Measurements from ENCODE around the gene MAPK8IP2. TPM values are rescaled to one million over a fixed set of nuclear protein-coding genes. Genes with fewer than 3 reads are reported as not detected.
A peak's percentile ranks its signal among the peaks of the same experiment; 100 is the strongest.

Gene MAPK8IP2
- total and polyA plus RNA-seq, 2 of the 13 experiments (the other 11 are each of a cell fraction or from before 2014, with no cell fraction given) = 1.3 to 2.6 TPM

DNA sequence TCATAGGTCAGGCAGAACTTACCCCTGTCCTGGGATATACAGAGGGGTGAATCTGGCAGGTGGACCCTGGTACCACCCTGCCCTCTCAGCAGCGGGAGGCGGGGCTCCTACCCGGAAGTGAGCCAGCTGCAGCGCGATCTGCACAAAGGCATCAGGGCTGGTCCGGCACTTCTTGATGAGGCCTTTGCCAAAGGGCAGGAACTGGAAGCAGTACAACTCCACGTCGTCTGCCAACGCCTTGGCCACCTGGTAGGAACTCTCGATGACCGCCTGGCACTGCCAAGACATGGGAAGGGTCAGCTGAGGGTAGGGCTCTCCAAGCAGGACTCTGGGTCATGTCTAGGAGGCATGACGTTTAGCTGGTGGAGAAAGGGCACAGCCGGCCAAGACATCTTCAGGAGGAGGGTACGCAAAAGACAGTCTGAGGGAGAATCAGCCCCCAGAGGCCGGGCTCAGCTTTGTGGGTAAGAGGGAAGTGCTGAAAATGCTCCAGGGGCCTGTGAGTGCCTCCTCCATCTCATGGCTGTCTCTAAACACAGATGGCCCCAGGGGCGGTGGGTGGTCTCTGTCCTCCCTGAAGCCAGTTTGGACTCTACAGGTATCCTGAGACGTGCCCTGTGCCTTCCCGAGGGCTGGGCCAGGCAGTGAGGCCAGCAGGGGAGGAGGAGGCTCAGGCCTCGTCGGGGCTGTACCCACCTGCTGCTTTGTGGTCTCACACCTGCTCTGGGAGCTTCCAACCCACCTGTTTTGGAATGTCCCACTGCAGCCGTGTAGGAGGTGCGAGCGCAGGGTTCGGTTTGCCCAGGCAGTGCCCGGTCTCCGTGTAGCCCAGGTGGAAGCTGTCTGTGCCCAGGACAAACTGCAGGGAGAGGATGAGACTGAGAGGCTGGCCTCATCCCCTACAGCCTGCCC, 29.1 kb upstream of the MAPK8IP2 start:
- Histone ChIP-seq H3K9me3 (ENCODE audit: low read length) (no peaks in the 10 kb centered on the region), H2AFZ (ENCODE audit: low read length) (no peak overlapping the region), H3K27ac (ENCODE audit: extremely low read length, insufficient read depth, low read length) (no peak overlapping the region), H3K4me3 (replicated peaks in 1 of 3; ENCODE audit: insufficient read depth in 1 of 3, low read depth in 2 of 3, low read length in 3 of 3) (no peak overlapping the region), H4K20me1 (ENCODE audit: insufficient read depth, low read length) (no peaks in the 10 kb centered on the region), H3K79me2 (ENCODE audit: insufficient read depth, low read length) (no peaks in the 10 kb centered on the region), H3K27me3 (ENCODE audit: control insufficient read depth in 1 of 2, insufficient read depth in 2 of 2, low read length in 2 of 2) (no peaks in the 10 kb centered on the region), H3K4me1 (ENCODE audit: insufficient read depth, low read length) (peaks cover 29% of the 10 kb centered on the region), H3K4me2 (ENCODE audit: low read depth, low read length) (no peak overlapping the region), H3K9ac (ENCODE audit: insufficient read depth, low read depth, low read length) (no peak overlapping the region), H3K36me3 (replicated peaks in 1 of 2; ENCODE audit: control insufficient read depth in 1 of 2, insufficient read depth in 2 of 2, low read length in 2 of 2) (peaks cover 4 to 5% of the 10 kb centered on the region in 2 experiments; a peak in 2 of 5 replicates)
- TF ChIP-seq ELF1 (CRISPR knock-in tag; IDR thresholded peaks at IDR 0.05) (no peak), AGO2 (optimal IDR thresholded peaks at IDR 0.05; ENCODE audit: low read depth, low read length) (no peak), ZFP37 (CRISPR knock-in tag; IDR thresholded peaks at IDR 0.05; ENCODE audit: borderline replicate concordance) (no peak), HOXA7 (CRISPR knock-in tag; IDR thresholded peaks at IDR 0.05) (no peak), TEAD2 (CRISPR knock-in tag; IDR thresholded peaks at IDR 0.05) (no peak), RAD21 (CRISPR knock-in tag; IDR thresholded peaks at IDR 0.05) (no peak)
- TF ChIP-seq, protein P1, sequence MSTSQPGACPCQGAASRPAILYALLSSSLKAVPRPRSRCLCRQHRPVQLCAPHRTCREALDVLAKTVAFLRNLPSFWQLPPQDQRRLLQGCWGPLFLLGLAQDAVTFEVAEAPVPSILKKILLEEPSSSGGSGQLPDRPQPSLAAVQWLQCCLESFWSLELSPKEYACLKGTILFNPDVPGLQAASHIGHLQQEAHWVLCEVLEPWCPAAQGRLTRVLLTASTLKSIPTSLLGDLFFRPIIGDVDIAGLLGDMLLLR (CRISPR knock-in tag; IDR thresholded peaks at IDR 0.05) = no peak
- intact Hi-C loops (cut with micrococcal nuclease; ENCODE audit: unreplicated experiment) (no loop called here), in situ Hi-C loops (cut with HindIII; ENCODE audit: extremely low pct_ligation_motif_present, low pct_unique_long_range_greater_than_20kb) (no loop called here)
- 93% methylated on average over 14 of the region's 26 CpGs for WGBS (ENCODE audit: low lambda C conversion rate)
- FAIRE-seq (no peak), ATAC-seq (no peak), DNase-seq (ENCODE audit: low spot score) (no peak)
- BruUV-seq (replicated peaks) = no TSS peak
- CTCF ChIA-PET (ENCODE audit: low intra/inter-chr PET ratio, low total read pairs) = no interaction called here
- POLR2A ChIA-PET = interaction anchor here (1.1 kb wide), 1 partner anchor 10 kb away, joined by 5 read pairs; no protein-coding TSS in a partner anchor

DNA sequence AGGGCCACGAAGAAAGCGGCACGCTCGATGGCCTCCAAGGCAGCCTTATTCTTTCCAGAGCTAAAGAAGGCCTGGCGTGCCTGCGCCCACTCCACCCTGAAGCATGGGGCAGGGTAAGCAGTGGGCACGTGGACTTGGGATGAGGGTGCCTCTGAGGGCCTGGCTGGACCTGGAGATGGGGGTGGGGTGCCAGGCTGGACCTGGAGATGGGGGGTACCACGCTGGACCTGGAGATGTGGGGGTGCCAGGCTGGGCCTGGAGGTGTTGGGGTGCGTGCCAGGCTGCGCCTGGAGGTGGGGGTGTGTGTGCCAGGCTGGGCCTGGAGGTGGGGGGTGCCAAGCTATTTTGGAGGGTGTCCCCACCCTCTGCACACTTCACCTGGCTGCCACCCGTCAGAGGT, 27.6 kb upstream of the MAPK8IP2 start:
- peaks cover 26% of the 10 kb centered on the region for H3K4me1 ChIP-seq (ENCODE audit: insufficient read depth, low read length)
- no peak for DNase-seq (ENCODE audit: low spot score)
- intact Hi-C loops (cut with micrococcal nuclease; ENCODE audit: unreplicated experiment) = no loop called here
- H4K20me1 ChIP-seq (ENCODE audit: insufficient read depth, low read length) = no peaks in the 10 kb centered on the region
- TF ChIP-seq AGO2 (optimal IDR thresholded peaks at IDR 0.05; ENCODE audit: low read depth, low read length) = peak; percentile 36
- TF ChIP-seq, protein P2, sequence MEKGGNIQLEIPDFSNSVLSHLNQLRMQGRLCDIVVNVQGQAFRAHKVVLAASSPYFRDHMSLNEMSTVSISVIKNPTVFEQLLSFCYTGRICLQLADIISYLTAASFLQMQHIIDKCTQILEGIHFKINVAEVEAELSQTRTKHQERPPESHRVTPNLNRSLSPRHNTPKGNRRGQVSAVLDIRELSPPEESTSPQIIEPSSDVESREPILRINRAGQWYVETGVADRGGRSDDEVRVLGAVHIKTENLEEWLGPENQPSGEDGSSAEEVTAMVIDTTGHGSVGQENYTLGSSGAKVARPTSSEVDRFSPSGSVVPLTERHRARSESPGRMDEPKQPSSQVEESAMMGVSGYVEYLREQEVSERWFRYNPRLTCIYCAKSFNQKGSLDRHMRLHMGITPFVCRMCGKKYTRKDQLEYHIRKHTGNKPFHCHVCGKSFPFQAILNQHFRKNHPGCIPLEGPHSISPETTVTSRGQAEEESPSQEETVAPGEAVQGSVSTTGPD (CRISPR knock-in tag; IDR thresholded peaks at IDR 0.05) = no peak
- ATAC-seq = no peak
- no peak overlapping the region for H3K4me2 ChIP-seq (ENCODE audit: low read depth, low read length)
- CTCF ChIA-PET (ENCODE audit: low intra/inter-chr PET ratio, low total read pairs) = no interaction called here
- H2AFZ ChIP-seq (ENCODE audit: low read length) = no peak overlapping the region
- in situ Hi-C loops (cut with HindIII; ENCODE audit: extremely low pct_ligation_motif_present, low pct_unique_long_range_greater_than_20kb) = no loop called here
- H3K27ac ChIP-seq (ENCODE audit: extremely low read length, insufficient read depth, low read length) = no peak overlapping the region
- no peak overlapping the region for H3K9ac ChIP-seq (ENCODE audit: insufficient read depth, low read depth, low read length)
- H3K27me3 ChIP-seq (ENCODE audit: control insufficient read depth in 1 of 2, insufficient read depth in 2 of 2, low read length in 2 of 2) = no peaks in the 10 kb centered on the region
- H3K9me3 ChIP-seq (ENCODE audit: low read length) = no peaks in the 10 kb centered on the region
- no TSS peak for BruUV-seq (replicated peaks)
- H3K4me3 ChIP-seq (replicated peaks in 1 of 3; ENCODE audit: insufficient read depth in 1 of 3, low read depth in 2 of 3, low read length in 3 of 3) = no peak overlapping the region
- peaks cover 4 to 5% of the 10 kb centered on the region in 2 experiments; a peak in 2 of 5 replicates for H3K36me3 ChIP-seq (replicated peaks in 1 of 2; ENCODE audit: control insufficient read depth in 1 of 2, insufficient read depth in 2 of 2, low read length in 2 of 2)
- WGBS (ENCODE audit: low lambda C conversion rate) = 92% methylated on average over 2 of the region's 11 CpGs
- no peaks in the 10 kb centered on the region for H3K79me2 ChIP-seq (ENCODE audit: insufficient read depth, low read length)
- FAIRE-seq = no peak
- POLR2A ChIA-PET = interaction anchor here (1.1 kb wide), 1 partner anchor 9 kb away, joined by 5 read pairs; no protein-coding TSS in a partner anchor
